Mesenchymal stem cell (in vitro differentiated cells and primary cell): ENCODE measurements around the gene FAM110A.
"Not testable (repeated sequence)": the region's sequence is repeated elsewhere in the genome, so short reads cannot be mapped to it uniquely, and the experiment has no call there.

Source experiments
- DNase-seq: peaks from one replicate; pipeline ENCODE4 v3.0.0-alpha.2; 2013
- H2AFZ ChIP-seq: one replicate; pipeline ENCODE4 v1.6.1; 2013; ENCODE audit warnings: low read depth, mild to moderate bottlenecking, control low read depth, inconsistent platforms, low read length, moderate library complexity
- H2AK5ac ChIP-seq: 2 replicates; pipeline ENCODE4 v1.6.1; 2013; ENCODE audit warnings: low read length, moderate library complexity, mild to moderate bottlenecking, inconsistent platforms; ENCODE audit not compliant: severe bottlenecking
- H2BK120ac ChIP-seq: one replicate; pipeline ENCODE4 v1.6.1; 2013; ENCODE audit warnings: low read depth, mild to moderate bottlenecking, inconsistent platforms, low read length, moderate library complexity
- H2BK12ac ChIP-seq, 2 experiments: one replicate each; pipeline ENCODE4 v1.6.1; 2013; ENCODE audit warnings: inconsistent platforms in 2 of 2, low read length in 2 of 2, mild to moderate bottlenecking in 2 of 2, moderate library complexity in 2 of 2, control low read depth in 1 of 2
- H2BK15ac ChIP-seq: one replicate; pipeline ENCODE4 v1.6.1; 2013; ENCODE audit warnings: mild to moderate bottlenecking, low read depth, inconsistent platforms; ENCODE audit not compliant: poor library complexity, severe bottlenecking
- H2BK5ac ChIP-seq: 2 replicates; pipeline ENCODE4 v1.6.1; 2013; ENCODE audit warnings: low read depth, mild to moderate bottlenecking, low read length, control low read depth, inconsistent platforms; ENCODE audit not compliant: poor library complexity, severe bottlenecking
- H3K14ac ChIP-seq, 2 experiments: one replicate each; pipeline ENCODE4 v1.6.1; 2013; ENCODE audit warnings: inconsistent platforms in 2 of 2, low read length in 2 of 2, control low read depth in 1 of 2, mild to moderate bottlenecking in 1 of 2, moderate library complexity in 1 of 2
- H3K18ac ChIP-seq, 2 experiments: one replicate each; pipeline ENCODE4 v1.6.1; 2013; ENCODE audit warnings: inconsistent platforms in 2 of 2, low read length in 2 of 2, control low read depth in 1 of 2, low read depth in 1 of 2, mild to moderate bottlenecking in 1 of 2
- H3K23ac ChIP-seq, 2 experiments: one replicate each; pipeline ENCODE4 v1.6.1; 2013; ENCODE audit warnings: inconsistent platforms in 2 of 2, low read length in 2 of 2, mild to moderate bottlenecking in 2 of 2, moderate library complexity in 2 of 2, control low read depth in 1 of 2
- H3K27ac ChIP-seq: 2 replicates; pipeline ENCODE4 v1.5.1; 2013; ENCODE audit warnings: mild to moderate bottlenecking, moderate library complexity, low read length, control low read depth, inconsistent platforms; ENCODE audit not compliant: poor library complexity, severe bottlenecking
- H3K27me3 ChIP-seq, 2 experiments: 2 replicates each; pipeline versions ENCODE4 v1.6.1 to v1.7.0; 2013; ENCODE audit warnings: low read length in 2 of 2, mild to moderate bottlenecking in 2 of 2, moderate library complexity in 2 of 2, control low read depth in 1 of 2, inconsistent platforms in 1 of 2; ENCODE audit not compliant: control insufficient read depth in 1 of 2, insufficient read depth in 1 of 2
- H3K36me3 ChIP-seq, 2 experiments: 2 replicates each; pipeline versions ENCODE4 v1.6.1 to v1.7.0; 2013; ENCODE audit warnings: low read length in 2 of 2, control low read depth in 1 of 2, inconsistent platforms in 1 of 2, low read depth in 1 of 2, mild to moderate bottlenecking in 1 of 2; ENCODE audit not compliant: insufficient read depth in 2 of 2, control insufficient read depth in 1 of 2
- H3K4ac ChIP-seq, 2 experiments: one replicate each; pipeline ENCODE4 v1.6.1; 2013; ENCODE audit warnings: inconsistent platforms in 2 of 2, low read length in 2 of 2, mild to moderate bottlenecking in 2 of 2, moderate library complexity in 2 of 2, control low read depth in 1 of 2, low read depth in 1 of 2
- H3K4me1 ChIP-seq: 2 replicates; pipeline ENCODE4 v1.6.1; 2013; ENCODE audit warnings: low read depth, low read length, control low read depth; ENCODE audit not compliant: control insufficient read depth, insufficient read depth
- H3K4me2 ChIP-seq: 2 replicates; pipeline ENCODE4 v1.6.1; 2013; ENCODE audit warnings: low read length, mild to moderate bottlenecking, inconsistent platforms; ENCODE audit not compliant: poor library complexity, severe bottlenecking
- H3K4me3 ChIP-seq, 2 experiments: 2 replicates each; pipeline versions ENCODE4 v1.5.1 to v1.7.0; 2013; ENCODE audit warnings: low read length in 2 of 2, mild to moderate bottlenecking in 2 of 2, control low read depth in 1 of 2, low read depth in 1 of 2; ENCODE audit not compliant: insufficient read depth in 1 of 2
- H3K79me1 ChIP-seq: replicated peaks from 2 replicates; pipeline ENCODE4 v1.6.1; 2013; ENCODE audit warnings: mild to moderate bottlenecking, control low read depth, low read length, inconsistent platforms; ENCODE audit not compliant: poor library complexity, severe bottlenecking
- H3K9ac ChIP-seq: 2 replicates; pipeline ENCODE4 v1.7.0; 2013; ENCODE audit warnings: mild to moderate bottlenecking, low read length, moderate library complexity
- H3K9me3 ChIP-seq: 2 replicates; pipeline ENCODE4 v1.7.0; 2013; ENCODE audit warnings: mild to moderate bottlenecking, low read length; ENCODE audit not compliant: control insufficient read depth
- H4K8ac ChIP-seq: one replicate; pipeline ENCODE4 v1.6.1; 2013; ENCODE audit warnings: inconsistent platforms, mild to moderate bottlenecking, low read length, moderate library complexity
- H4K91ac ChIP-seq: one replicate; pipeline ENCODE4 v1.6.1; 2013; ENCODE audit warnings: mild to moderate bottlenecking, low read length, inconsistent platforms
- WGBS: methylation state at CpG from one replicate; pipeline ENCODE4 v1.1.7; 2013; ENCODE audit warnings: mixed read lengths; 5-methylcytosine and 5-hydroxymethylcytosine counted together

FAM110A gene

GRCh38 chr20:826695-827323 is 6.7 kb upstream of the FAM110A start:
- Histone ChIP-seq H3K27me3 (no peaks in the 10 kb centered on the region), H3K23ac (peak overlapping the region in 1 of 2 experiments; percentile 49), H3K79me1 (no peaks in the 10 kb centered on the region), H3K36me3 (no peaks in the 10 kb centered on the region), H4K8ac (no peak overlapping the region), H3K4ac (no peak overlapping the region), H3K14ac (no peak overlapping the region), H2BK12ac (no peak overlapping the region), H2AK5ac (no peak overlapping the region), H3K4me2 (no peak overlapping the region), H2BK120ac (no peak overlapping the region), H3K4me3 (no peak overlapping the region), H4K91ac (no peak overlapping the region), H3K18ac (no peak overlapping the region), H3K27ac (no peak overlapping the region), H2BK5ac (no peak overlapping the region), H3K9me3 (peaks cover 4% of the 10 kb centered on the region), H3K4me1 (no peaks in the 10 kb centered on the region), H2AFZ (no peak overlapping the region), H3K9ac (no peak overlapping the region), H2BK15ac (no peak overlapping the region)
- WGBS = 93% methylated on average over 7 of the region's 7 CpGs
- no peak for DNase-seq

- not testable (repeated sequence) for H2AFZ ChIP-seq, H3K79me1 ChIP-seq, H3K36me3 ChIP-seq, H2BK5ac ChIP-seq, H4K91ac ChIP-seq, H3K23ac ChIP-seq, H3K27ac ChIP-seq, H3K18ac ChIP-seq, H4K8ac ChIP-seq, H3K9me3 ChIP-seq, H2BK120ac ChIP-seq, H3K9ac ChIP-seq, H3K4me1 ChIP-seq, H2BK12ac ChIP-seq, H2BK15ac ChIP-seq, H2AK5ac ChIP-seq, DNase-seq, H3K4me3 ChIP-seq, H3K4me2 ChIP-seq, H3K4ac ChIP-seq, H3K14ac ChIP-seq, H3K27me3 ChIP-seq
- 90% methylated on average over 7 of the region's 8 CpGs for WGBS
Measured at GRCh38 chr20:827981-828380, 5.5 kb upstream of the FAM110A start.

- Histone ChIP-seq H4K8ac (no peak overlapping the region), H2AFZ (no peak overlapping the region), H3K27me3 (no peaks in the 10 kb centered on the region), H4K91ac (no peak overlapping the region), H2BK15ac (no peak overlapping the region), H2AK5ac (no peak overlapping the region), H3K9ac (no peak overlapping the region), H3K4me2 (no peak overlapping the region), H3K4me3 (no peak overlapping the region), H3K79me1 (peaks cover under 1% of the 10 kb centered on the region), H3K4me1 (peaks cover under 1% of the 10 kb centered on the region), H3K9me3 (peaks cover 4% of the 10 kb centered on the region), H3K18ac (no peak overlapping the region), H2BK5ac (no peak overlapping the region), H2BK12ac (no peak overlapping the region), H3K36me3 (no peaks in the 10 kb centered on the region), H2BK120ac (no peak overlapping the region), H3K27ac (no peak overlapping the region), H3K4ac (no peak overlapping the region), H3K23ac (no peak overlapping the region), H3K14ac (no peak overlapping the region)
- WGBS = 22% methylated on average over 4 of the region's 6 CpGs
- DNase-seq = no peak
Measured at GRCh38 chr20:828987-829386, 4.5 kb upstream of the FAM110A start.

GRCh38 chr20:829551-829950 is 4.0 kb upstream of the FAM110A start:
- H4K91ac ChIP-seq = no peak overlapping the region
- H4K8ac ChIP-seq = no peak overlapping the region
- H3K4me2 ChIP-seq = no peak overlapping the region
- H3K23ac ChIP-seq = no peak overlapping the region
- DNase-seq = no peak
- H3K4me3 ChIP-seq = no peak overlapping the region
- H3K9me3 ChIP-seq = peaks cover 3% of the 10 kb centered on the region
- H3K18ac ChIP-seq = no peak overlapping the region
- H2AFZ ChIP-seq = no peak overlapping the region
- no peak overlapping the region for H2BK5ac ChIP-seq
- no peak overlapping the region for H2AK5ac ChIP-seq
- H3K9ac ChIP-seq = peak overlapping the region; percentile 48
- H3K4me1 ChIP-seq = peaks cover 6% of the 10 kb centered on the region
- no peak overlapping the region for H2BK15ac ChIP-seq
- no peak overlapping the region for H2BK12ac ChIP-seq
- no peaks in the 10 kb centered on the region for H3K36me3 ChIP-seq
- H3K14ac ChIP-seq = no peak overlapping the region
- WGBS = no CpG with 5 or more reads among the region's 2 CpGs
- H2BK120ac ChIP-seq = no peak overlapping the region
- H3K27ac ChIP-seq = no peak overlapping the region
- H3K27me3 ChIP-seq = no peaks in the 10 kb centered on the region
- no peak overlapping the region for H3K4ac ChIP-seq
- H3K79me1 ChIP-seq = peaks cover 6% of the 10 kb centered on the region
